H54 (cell line): ENCODE results near the gene PPP6C.
"Not testable (repeated sequence)": the region's sequence is repeated elsewhere in the genome, so short reads cannot be mapped to it uniquely, and the experiment has no call there.

Source experiments
- DNase-seq: peaks from one replicate; pipeline ENCODE4 v3.0.0; 2011; ENCODE audit warnings: low spot score, mixed read lengths; ENCODE audit not compliant: insufficient read length
- FAIRE-seq: peaks from 3 replicates; lab custom pipeline; 2011; peaks lifted over from hg19 to GRCh38; lab: Jason Lieb, UNC
- POLR2A ChIP-seq: IDR thresholded peaks from 2 replicates; pipeline ENCODE4 v1.6.1; 2011; ENCODE audit warnings: low read depth, mild to moderate bottlenecking, low read length

PPP6C gene

GRCh38 chr9:125142560-125143376 is 46.8 kb downstream of the PPP6C start:
- DNase-seq, result no peak
- TF ChIP-seq POLR2A, result no peak

GRCh38 chr9:125141751-125142150 is 47.9 kb downstream of the PPP6C start:
- no peak for DNase-seq
- no peak for FAIRE-seq
- TF ChIP-seq POLR2A, result no peak

More at GRCh38 chr9:125142560-125143376, 46.8 kb downstream of the PPP6C start:
- no peak for FAIRE-seq

- TF ChIP-seq POLR2A, result no peak
- FAIRE-seq (peak; percentile 78), DNase-seq (no peak)
Measured at GRCh38 chr9:125141251-125141650, 48.4 kb downstream of the PPP6C start.

- no peak for DNase-seq
- no peak for FAIRE-seq
Measured at GRCh38 chr9:125140576-125140975, 49.0 kb downstream of the PPP6C start.

GRCh38 chr9:125137200-125137599 is 52.4 kb downstream of the PPP6C start:
- DNase-seq (no peak), FAIRE-seq (peak; percentile 66)
- no peak for TF ChIP-seq POLR2A

More at GRCh38 chr9:125140576-125140975, 49.0 kb downstream of the PPP6C start:
- TF ChIP-seq POLR2A, result no peak

- no peak for DNase-seq
- TF ChIP-seq POLR2A, result no peak
- no peak for FAIRE-seq
Measured at GRCh38 chr9:125134976-125135375, 54.6 kb downstream of the PPP6C start.

GRCh38 chr9:125133403-125134329 is 55.9 kb downstream of the PPP6C start:
- no peak for TF ChIP-seq POLR2A
- DNase-seq (no peak), FAIRE-seq (no peak)

GRCh38 chr9:125131778-125132177 is 57.8 kb downstream of the PPP6C start:
- FAIRE-seq (no peak), DNase-seq (no peak)
- TF ChIP-seq POLR2A, result no peak

GRCh38 chr9:125126019-125126746 is 63.4 kb downstream of the PPP6C start:
- DNase-seq (peak; percentile 95), FAIRE-seq (peak; percentile 100)

GRCh38 chr9:125125523-125125922 is 64.1 kb downstream of the PPP6C start:
- no peak for TF ChIP-seq POLR2A
- no peak for FAIRE-seq
- no peak for DNase-seq

More at GRCh38 chr9:125126019-125126746, 63.4 kb downstream of the PPP6C start:
- 0 out of 2 replicates have a peak, but pooled peaks have one; percentile 22 for TF ChIP-seq POLR2A

GRCh38 chr9:125121146-125121545 is 68.5 kb downstream of the PPP6C start:
- TF ChIP-seq POLR2A, result no peak
- FAIRE-seq (peak; percentile 75), DNase-seq (peak; percentile 23)

- TF ChIP-seq POLR2A, result no peak
- FAIRE-seq (peak; percentile 88), DNase-seq (no peak)
Measured at GRCh38 chr9:125119643-125120286, 69.8 kb downstream of the PPP6C start.

- not testable (repeated sequence) for FAIRE-seq
Measured at GRCh38 chr9:125118696-125119095, 70.9 kb downstream of the PPP6C start.

GRCh38 chr9:125114503-125114902 is 75.1 kb downstream of the PPP6C start:
- FAIRE-seq, result not testable (repeated sequence)

More at GRCh38 chr9:125118696-125119095, 70.9 kb downstream of the PPP6C start:
- DNase-seq, result not testable (repeated sequence)

More at GRCh38 chr9:125114503-125114902, 75.1 kb downstream of the PPP6C start:
- DNase-seq, result not testable (repeated sequence)
